DOHH2 (cell line): ENCODE measurements around the gene SLC9A8.
A peak's percentile ranks its signal among the peaks of the same experiment; 100 is the strongest.

Experiments used
- H3F3A ChIP-seq: fragments of 200-600 bp; sonication (generic), shearing (Covaris generic); 2 replicates; pipeline ENCODE4 v1.6.0; 2016; ENCODE audit warnings: antibody characterized with exemption, mild to moderate bottlenecking; ENCODE audit not compliant: control insufficient read depth, insufficient read depth
- H3K27ac ChIP-seq: fragments of 200-600 bp; sonication (generic); 2 replicates; pipeline ENCODE4 v1.5.1; 2014; ENCODE audit warnings: low read depth, mild to moderate bottlenecking, low read length, moderate library complexity
- H3K27me3 ChIP-seq: fragments of 200-600 bp; sonication (generic); 2 replicates; pipeline ENCODE4 v1.6.1; 2014; ENCODE audit warnings: mild to moderate bottlenecking, low read length, mixed read lengths; ENCODE audit not compliant: control insufficient read depth
- H3K36me3 ChIP-seq: fragments of 200-600 bp; sonication (generic); 2 replicates; pipeline ENCODE4 v1.6.1; 2014; ENCODE audit warnings: mild to moderate bottlenecking, low read length, moderate library complexity, mixed read lengths; ENCODE audit not compliant: control insufficient read depth
- H3K4me1 ChIP-seq: fragments of 200-600 bp; sonication (generic); 2 replicates; pipeline ENCODE4 v1.6.1; 2014; ENCODE audit warnings: mild to moderate bottlenecking, low read length, mixed read lengths; ENCODE audit not compliant: control insufficient read depth
- H3K4me2 ChIP-seq: fragments of 200-600 bp; sonication (generic); 2 replicates; pipeline ENCODE4 v1.6.0; 2014; ENCODE audit warnings: mild to moderate bottlenecking, low read length, moderate library complexity
- H3K4me3 ChIP-seq: fragments of 200-600 bp; sonication (generic); 2 replicates; pipeline ENCODE4 v1.5.1; 2014; ENCODE audit warnings: mild to moderate bottlenecking, low read length, mixed read lengths
- H3K79me2 ChIP-seq: fragments of 200-600 bp; sonication (generic); 2 replicates; pipeline ENCODE4 v1.6.1; 2014; ENCODE audit warnings: mild to moderate bottlenecking, low read length, mixed read lengths; ENCODE audit not compliant: control insufficient read depth
- H3K9me2 ChIP-seq: fragments of 200-600 bp; sonication (generic); replicated peaks from 2 replicates; pipeline ENCODE4 v1.6.1; 2014; ENCODE audit warnings: mild to moderate bottlenecking, low read length, mixed read lengths; ENCODE audit not compliant: control insufficient read depth
- H3K9me3 ChIP-seq: fragments of 200-600 bp; sonication (generic); 2 replicates; pipeline ENCODE4 v1.6.1; 2014; ENCODE audit warnings: antibody characterized with exemption, low read length, mixed read lengths; ENCODE audit not compliant: control insufficient read depth, insufficient read depth
- H4K20me1 ChIP-seq: fragments of 200-600 bp; sonication (generic); 2 replicates; pipeline ENCODE4 v1.6.0; 2014; ENCODE audit warnings: low read depth, mild to moderate bottlenecking, antibody characterized with exemption, low read length, moderate library complexity; ENCODE audit not compliant: control insufficient read depth, insufficient read depth
- EZH2phosphoT487 ChIP-seq: fragments of 200-600 bp; sonication (generic); IDR thresholded peaks from 2 replicates; pipeline ENCODE4 v1.6.1; 2017; ENCODE audit warnings: borderline replicate concordance, mild to moderate bottlenecking, antibody characterized with exemption, low read length, moderate library complexity, mixed read lengths
- TF ChIP-seq, protein P1 (sequence below): fragments of 200-600 bp; sonication (generic); IDR thresholded peaks from one replicate; pipeline ENCODE4 v1.5.1; 2014; ENCODE audit warnings: antibody characterized with exemption, mild to moderate bottlenecking, low read depth, low read length; ENCODE audit not compliant: poor library complexity, severe bottlenecking

Gene SLC9A8

DNA sequence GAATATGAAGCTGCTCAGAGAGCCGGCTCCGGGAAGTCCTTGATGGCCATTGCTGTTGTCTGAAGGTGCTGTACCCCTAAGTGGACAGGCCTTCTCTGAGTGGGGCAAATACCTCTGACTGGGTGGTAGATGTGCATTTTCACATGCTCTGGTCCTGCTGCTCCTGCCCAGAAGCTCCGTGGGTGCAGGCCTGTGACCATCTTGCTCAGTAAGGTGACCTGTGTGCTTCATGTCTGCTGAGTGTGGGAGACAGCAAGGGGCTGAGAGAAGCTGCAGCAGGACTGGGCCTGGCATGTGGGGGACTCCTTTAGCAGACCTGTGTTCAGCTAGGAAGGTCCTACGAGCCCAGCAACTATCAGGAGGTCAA lies 97.7 kb downstream of the SLC9A8 start:
- peaks cover 17% of the 10 kb centered on the region for H4K20me1 ChIP-seq

DNA sequence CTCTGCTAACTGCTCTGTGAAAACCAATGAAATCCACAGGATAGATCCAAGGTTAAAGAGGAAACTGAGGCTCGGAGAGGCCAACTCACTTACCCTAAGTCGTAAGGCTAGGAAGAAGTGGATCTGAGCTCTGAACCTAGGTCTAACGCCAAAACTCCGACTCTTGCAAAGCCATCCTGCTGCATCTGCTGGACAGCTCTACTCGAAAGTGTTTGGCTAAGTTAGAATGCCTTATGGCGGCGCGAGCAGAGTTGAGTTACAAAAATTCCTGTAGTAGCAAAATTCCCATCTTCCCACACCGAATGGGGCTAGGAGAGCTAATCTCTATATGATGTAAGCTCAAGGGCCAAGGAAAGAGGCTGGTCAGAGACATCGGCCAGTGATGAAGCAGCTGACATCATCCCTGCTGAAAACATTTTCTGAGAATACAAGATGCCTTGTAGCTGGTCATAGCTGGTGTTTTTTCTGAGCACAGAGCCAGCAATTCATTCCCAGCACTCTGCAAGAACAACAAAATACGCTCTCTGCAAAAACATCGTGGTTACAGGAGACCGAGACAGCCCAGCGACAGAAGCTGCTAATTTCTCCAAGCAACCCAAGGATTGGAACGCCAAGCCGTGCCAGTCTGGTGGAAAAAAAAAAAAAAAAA lies 100.9 kb downstream of the SLC9A8 start:
- peaks cover 74% of the 10 kb centered on the region for H3K79me2 ChIP-seq
- no peaks in the 10 kb centered on the region for H3K27me3 ChIP-seq
- H3K4me2 ChIP-seq: peak overlapping the region; percentile 92
- H3F3A ChIP-seq: peaks cover 3% of the 10 kb centered on the region; the same call in 1 of the 2 replicates
- H3K4me3 ChIP-seq: peak overlapping the region; percentile 87
- H4K20me1 ChIP-seq: peaks cover 17% of the 10 kb centered on the region
- no peak overlapping the region for H3K27ac ChIP-seq
- TF ChIP-seq EZH2phosphoT487: no peak
- TF ChIP-seq, protein P1, sequence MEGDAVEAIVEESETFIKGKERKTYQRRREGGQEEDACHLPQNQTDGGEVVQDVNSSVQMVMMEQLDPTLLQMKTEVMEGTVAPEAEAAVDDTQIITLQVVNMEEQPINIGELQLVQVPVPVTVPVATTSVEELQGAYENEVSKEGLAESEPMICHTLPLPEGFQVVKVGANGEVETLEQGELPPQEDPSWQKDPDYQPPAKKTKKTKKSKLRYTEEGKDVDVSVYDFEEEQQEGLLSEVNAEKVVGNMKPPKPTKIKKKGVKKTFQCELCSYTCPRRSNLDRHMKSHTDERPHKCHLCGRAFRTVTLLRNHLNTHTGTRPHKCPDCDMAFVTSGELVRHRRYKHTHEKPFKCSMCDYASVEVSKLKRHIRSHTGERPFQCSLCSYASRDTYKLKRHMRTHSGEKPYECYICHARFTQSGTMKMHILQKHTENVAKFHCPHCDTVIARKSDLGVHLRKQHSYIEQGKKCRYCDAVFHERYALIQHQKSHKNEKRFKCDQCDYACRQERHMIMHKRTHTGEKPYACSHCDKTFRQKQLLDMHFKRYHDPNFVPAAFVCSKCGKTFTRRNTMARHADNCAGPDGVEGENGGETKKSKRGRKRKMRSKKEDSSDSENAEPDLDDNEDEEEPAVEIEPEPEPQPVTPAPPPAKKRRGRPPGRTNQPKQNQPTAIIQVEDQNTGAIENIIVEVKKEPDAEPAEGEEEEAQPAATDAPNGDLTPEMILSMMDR: no peak
- H3K4me1 ChIP-seq: peaks cover 23% of the 10 kb centered on the region
- no peaks in the 10 kb centered on the region for H3K9me2 ChIP-seq
- H3K36me3 ChIP-seq: peaks cover 11% of the 10 kb centered on the region
- no peaks in the 10 kb centered on the region for H3K9me3 ChIP-seq

More for the DNA sequence above, 97.7 kb downstream of the SLC9A8 start:
- Histone ChIP-seq H3K27me3 (no peaks in the 10 kb centered on the region), H3K4me1 (peaks cover 17% of the 10 kb centered on the region), H3K9me3 (no peaks in the 10 kb centered on the region), H3F3A (no peaks in the 10 kb centered on the region), H3K4me3 (no peak overlapping the region), H3K9me2 (no peaks in the 10 kb centered on the region), H3K79me2 (peaks cover 64% of the 10 kb centered on the region), H3K4me2 (no peak overlapping the region), H3K36me3 (peaks cover 31% of the 10 kb centered on the region), H3K27ac (no peak overlapping the region)
- no peak for TF ChIP-seq EZH2phosphoT487

DNA sequence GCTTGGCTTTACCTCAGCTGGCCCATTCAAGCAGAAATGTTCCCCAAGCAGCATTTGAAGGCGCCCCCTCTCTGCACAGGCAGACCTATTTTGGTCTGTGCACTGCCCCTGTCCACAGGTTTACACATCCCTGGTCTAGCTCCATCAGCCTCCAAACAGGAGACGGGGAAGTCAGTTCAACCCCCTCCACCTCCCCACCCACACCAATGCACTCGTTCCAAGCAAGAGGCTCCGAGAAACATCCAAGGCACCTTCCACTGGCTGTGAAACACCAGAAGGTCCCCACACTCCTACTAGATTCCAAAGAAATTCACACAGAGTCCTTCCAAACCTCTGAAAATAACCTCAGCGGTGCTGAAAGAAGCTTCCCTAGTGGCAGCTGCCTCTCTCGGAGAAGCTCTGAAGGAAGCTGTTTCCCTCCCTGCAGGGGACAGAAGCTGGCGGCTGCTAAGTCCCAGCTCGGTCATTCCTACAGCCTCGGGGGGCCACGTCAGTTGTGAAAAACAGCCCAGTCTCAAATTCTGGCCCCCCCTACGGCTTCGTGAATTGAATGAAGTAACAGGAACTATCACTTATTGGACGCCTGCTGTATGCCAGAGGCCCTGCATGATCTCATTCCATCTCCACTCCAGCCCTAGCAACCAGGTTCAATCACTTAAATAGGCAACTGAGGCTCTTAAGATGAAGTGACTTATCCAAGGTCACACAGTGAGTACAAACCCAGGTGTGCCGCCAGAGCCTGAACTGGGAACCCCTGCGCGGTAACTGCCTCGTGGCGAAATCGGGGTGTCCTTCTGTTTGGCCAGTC lies 101.9 kb downstream of the SLC9A8 start:
- peak overlapping the region; percentile 92 for H3K4me2 ChIP-seq
- H3K27ac ChIP-seq: peak overlapping the region; percentile 92
- peaks cover 10% of the 10 kb centered on the region for H3K36me3 ChIP-seq
- peaks cover 3% of the 10 kb centered on the region; the same call in 1 of the 2 replicates for H3F3A ChIP-seq
- peaks cover 67% of the 10 kb centered on the region for H3K79me2 ChIP-seq
- TF ChIP-seq, protein P1: peak; percentile 19
- TF ChIP-seq EZH2phosphoT487: no peak
- peak overlapping the region; percentile 87 for H3K4me3 ChIP-seq
- H3K4me1 ChIP-seq: peaks cover 23% of the 10 kb centered on the region
- H3K9me3 ChIP-seq: no peaks in the 10 kb centered on the region
- no peaks in the 10 kb centered on the region for H3K9me2 ChIP-seq
- H3K27me3 ChIP-seq: no peaks in the 10 kb centered on the region
- H4K20me1 ChIP-seq: peaks cover 17% of the 10 kb centered on the region

DNA sequence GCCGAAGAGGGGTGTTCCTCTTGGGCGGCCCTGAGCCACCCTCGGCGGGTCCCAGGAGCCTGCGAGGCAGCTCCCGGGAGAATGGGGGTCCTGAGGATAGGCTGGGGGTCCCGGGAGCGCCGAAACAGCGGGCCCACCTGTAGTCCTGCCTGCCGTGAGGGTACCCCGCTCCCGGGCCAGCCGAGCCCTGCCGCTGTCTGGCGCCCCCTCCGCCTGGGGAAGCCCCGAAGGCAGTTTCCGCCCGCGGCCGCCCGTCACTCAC lies 102.4 kb downstream of the SLC9A8 start:
- Histone ChIP-seq H3K27ac (peak overlapping the region; percentile 92), H3K4me2 (peak overlapping the region; percentile 92), H3K79me2 (peaks cover 62% of the 10 kb centered on the region), H3K9me2 (no peaks in the 10 kb centered on the region), H3F3A (peaks cover 3% of the 10 kb centered on the region; the same call in 1 of the 2 replicates), H3K36me3 (peaks cover 10% of the 10 kb centered on the region), H3K4me1 (peaks cover 23% of the 10 kb centered on the region), H3K9me3 (no peaks in the 10 kb centered on the region), H3K4me3 (peak overlapping the region; percentile 87), H3K27me3 (no peaks in the 10 kb centered on the region), H4K20me1 (peaks cover 17% of the 10 kb centered on the region)
- TF ChIP-seq, protein P1: peak; percentile 40
- no peak for TF ChIP-seq EZH2phosphoT487
